NCI-H526 (cell line): ENCODE results near the gene LRP8.
"Not testable (repeated sequence)": the region's sequence is repeated elsewhere in the genome, so short reads cannot be mapped to it uniquely, and the experiment has no call there.

Experiments
- DNase-seq, 2 experiments: peaks; one replicate each; lab custom pipeline; 2025; lab: John Stamatoyannopoulos, UW

Gene LRP8

DNA sequence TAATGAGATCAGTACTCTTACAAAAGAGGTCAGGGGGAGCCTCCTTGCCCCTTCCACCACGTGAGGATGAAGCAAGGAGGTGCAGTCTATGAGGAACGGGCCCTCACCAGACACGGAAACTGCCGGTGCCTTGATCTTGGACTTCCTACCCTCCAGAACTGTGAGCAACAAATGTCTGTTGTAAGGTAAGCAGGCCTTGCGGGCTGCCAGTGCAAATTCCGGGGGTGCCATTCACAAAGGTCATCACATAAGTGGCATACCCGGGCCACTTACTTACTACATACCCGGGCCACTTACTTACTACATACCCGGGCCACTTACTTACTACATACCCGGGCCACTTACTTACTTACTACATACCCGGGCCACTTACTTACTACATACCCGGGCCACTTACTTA is 44.7 kb downstream of the LRP8 start:
- not testable (repeated sequence) for DNase-seq

DNA sequence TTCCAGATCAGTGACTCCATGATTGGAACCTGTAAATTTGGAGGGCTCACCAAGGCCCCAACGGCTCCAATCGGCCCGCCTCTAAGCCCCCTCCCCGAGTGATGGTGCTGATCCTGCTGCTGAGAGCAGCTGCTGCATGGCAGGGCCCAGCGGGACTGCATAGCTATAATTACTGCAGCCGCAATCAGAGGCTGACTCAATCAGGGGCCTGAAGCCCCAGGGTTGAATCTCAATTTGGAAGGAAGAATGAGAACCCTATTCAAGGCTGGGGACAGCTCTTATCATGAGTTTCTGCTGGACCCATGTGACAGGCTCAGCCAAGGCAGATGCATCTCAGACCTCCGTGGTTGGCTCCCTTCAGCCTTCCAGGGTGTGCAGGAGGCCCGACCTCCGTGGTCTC is 46.7 kb downstream of the LRP8 start:
- no peak for DNase-seq

DNA sequence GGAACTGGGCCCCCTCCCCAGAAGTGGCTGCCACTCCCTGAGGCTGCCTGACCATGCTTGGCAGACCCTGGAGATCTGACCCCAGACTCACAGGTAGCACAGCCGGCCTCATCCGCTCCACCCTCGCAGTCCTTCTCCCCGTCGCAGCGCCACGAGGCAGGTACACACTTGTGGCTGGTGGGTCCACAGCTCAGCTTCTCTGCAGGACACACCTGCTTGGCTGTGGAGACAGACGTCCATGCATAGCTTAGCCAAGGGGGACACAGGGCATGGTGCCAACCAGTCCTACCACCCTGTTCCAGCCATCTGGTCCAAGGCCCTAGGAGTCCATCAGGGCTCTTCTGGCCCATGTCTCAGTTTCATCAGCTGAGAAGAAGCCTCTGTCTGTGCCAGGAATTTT is 47.4 kb downstream of the LRP8 start:
- DNase-seq, result no peak

- no peak for DNase-seq
Measured at GRCh38 chr1:53279296-53280200, 48.3 kb downstream of the LRP8 start.

DNA sequence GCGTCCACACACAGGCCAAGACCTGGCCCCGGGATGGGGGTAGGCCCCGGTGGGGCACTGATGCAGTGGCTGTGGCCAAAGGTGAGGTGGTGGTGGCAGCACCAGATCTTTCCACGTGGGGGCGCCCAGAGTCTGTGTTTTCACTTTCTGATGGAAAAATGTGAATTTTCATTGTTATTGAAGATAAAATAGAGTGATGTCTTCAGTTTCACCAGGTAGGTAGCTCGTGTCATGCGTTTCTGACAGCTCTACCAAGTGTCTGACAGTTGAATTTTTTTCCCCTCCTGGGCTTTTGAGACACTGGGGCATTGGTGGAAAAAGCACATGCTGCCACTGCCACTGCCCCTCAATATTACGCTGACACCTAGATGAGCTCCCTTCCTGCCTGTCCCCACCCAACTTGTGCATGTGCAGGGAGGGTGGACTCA is 49.6 kb downstream of the LRP8 start:
- peak in 1 of 2 experiments; percentile 35 for DNase-seq

- DNase-seq, result no peak
Measured at GRCh38 chr1:53277326-53277725, 50.5 kb downstream of the LRP8 start.

GRCh38 chr1:53276902-53277281 is 51.0 kb downstream of the LRP8 start:
- DNase-seq, result no peak

DNA sequence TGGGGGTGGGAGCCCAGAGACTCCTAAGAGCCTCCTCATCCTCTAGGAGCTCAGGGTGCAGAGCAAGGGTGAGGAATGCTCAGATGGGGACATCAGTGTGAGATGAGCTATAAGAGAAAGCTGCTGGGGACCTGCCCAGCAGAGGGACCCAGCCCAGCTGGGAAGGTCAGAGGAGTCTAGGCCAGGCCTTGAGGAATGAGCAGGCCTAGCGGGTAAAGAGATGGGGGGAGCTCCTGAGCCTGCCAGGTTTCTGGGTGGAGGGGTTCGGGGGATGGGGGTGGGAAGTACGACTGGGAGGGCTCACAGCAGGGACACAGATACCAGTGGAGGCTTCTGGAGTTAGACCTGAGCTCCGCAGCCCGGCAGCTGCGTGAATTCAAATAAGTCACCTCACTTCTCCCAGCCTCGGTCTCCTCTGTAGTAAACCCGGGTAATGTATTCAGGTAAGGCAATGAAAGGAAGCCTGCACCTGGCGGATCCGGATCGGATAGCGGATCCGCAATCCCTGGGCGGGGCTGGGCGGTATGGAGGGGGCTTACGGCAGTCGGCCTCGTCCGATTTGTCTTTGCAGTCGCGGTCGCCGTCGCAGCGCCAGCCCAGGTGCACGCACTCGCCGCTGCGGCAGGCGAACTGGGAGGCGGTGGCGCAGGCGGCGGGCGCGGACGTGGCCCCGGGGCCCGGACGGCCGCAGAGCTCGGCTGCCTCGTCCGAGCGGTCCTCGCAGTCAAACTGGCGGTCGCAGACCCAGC is 51.5 kb downstream of the LRP8 start:
- no peak for DNase-seq

GRCh38 chr1:53275566-53275965 is 52.3 kb downstream of the LRP8 start:
- no peak for DNase-seq

DNA sequence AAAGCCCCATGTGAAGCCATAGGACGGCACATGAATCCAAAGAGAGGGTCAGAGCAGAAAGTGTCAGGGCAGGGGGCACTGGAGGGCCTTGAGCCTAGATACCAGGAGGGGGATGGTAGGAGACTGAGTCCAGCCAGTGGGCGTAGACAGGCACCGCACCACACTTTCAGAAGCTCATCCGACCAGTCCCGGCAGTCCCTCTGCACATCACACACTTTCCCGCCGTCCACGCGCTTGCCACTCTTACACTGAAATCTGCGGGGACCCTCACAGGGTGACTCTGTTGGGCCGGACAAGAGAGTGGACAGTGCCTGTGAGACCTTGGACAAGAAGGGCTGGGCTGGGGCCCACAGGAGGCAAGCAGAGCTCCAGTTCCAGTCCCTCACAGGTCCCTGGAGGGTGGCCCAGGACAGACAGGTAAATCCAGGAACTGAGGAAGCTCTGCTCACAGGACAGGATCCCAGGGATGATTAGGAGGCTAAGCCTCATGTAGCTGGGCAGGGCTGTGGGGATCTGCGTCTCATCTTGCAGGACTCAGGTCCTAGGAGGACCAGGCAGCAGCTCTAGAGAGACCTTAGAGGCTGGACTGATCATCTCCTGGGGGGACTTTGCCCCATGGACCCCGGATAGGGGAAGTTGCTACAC is 53.2 kb downstream of the LRP8 start:
- no peak for DNase-seq

GRCh38 chr1:53274026-53274425 is 53.8 kb downstream of the LRP8 start:
- no peak for DNase-seq

DNA sequence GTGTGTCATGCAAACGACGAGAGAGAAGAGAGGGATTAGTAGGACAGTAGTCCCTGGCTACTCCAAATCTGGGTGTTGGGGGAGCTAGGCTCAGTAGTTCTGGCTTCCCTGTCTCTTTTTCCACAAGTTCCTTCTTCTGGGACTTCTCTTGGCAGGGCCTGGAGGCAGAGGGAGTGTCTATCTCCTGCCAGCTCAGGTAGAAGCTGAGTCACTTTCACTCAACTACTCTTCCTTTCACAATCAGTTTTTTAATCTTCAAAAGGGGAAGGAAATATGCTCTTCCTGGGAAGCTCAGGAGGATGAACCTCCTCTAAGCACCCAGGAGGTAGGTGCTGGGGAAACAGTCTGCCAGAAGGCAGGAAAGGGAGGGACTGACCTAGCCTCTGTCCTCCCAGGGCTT is 54.3 kb downstream of the LRP8 start:
- DNase-seq, result no peak

- DNase-seq, result no peak
Measured at GRCh38 chr1:53272349-53272748, 55.5 kb downstream of the LRP8 start.

DNA sequence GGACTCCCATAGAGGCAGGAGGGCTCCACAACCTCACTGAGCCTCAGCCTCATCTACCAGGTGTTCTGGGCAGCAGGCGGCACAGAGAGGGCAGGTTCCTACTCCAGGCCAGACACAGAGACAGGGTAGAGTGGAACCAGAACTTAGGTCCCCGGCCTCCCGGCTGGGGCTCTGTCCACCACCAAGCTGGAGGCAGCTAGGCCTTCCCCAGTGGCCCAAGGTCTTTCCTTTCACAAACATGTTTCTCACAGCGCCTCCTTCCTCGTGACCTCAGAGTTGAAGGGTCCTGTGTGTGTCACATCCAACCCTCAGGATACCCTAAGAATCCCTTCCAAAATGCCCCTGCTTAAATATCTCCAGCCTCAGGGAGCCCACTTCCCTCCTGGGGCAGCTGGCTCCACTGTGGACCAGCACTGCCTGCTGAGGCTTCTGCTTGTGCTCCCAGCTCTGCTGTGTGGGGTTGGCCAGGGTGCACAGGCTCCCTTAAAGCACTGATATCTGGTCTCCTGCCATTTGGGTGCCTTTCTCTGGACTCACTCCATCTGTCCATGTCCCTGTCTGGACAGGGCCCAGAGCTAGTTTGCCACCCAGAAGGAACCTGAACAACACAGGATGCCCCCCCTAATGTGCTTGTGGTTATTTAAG is 56.3 kb downstream of the LRP8 start:
- no peak for DNase-seq

DNA sequence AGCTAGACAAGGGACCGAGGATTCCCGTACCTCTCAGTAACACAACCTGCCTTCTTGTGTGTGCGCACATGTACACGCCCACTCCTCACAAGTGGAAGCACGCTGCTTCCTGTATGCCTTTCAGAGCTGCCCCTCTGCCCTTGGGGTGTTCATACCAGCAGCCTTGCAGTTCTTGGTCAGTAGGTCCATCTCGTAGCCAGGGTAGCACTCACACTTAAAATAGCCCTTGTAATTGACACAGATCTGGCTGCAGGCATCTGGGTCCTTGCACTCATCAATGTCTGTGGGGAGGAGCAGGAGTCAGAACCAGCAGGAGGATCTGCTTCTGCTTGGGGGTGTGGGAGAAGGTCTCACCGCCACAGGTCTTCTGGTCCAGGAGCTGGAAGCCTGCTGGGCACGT is 57.0 kb downstream of the LRP8 start:
- no peak for DNase-seq

DNA sequence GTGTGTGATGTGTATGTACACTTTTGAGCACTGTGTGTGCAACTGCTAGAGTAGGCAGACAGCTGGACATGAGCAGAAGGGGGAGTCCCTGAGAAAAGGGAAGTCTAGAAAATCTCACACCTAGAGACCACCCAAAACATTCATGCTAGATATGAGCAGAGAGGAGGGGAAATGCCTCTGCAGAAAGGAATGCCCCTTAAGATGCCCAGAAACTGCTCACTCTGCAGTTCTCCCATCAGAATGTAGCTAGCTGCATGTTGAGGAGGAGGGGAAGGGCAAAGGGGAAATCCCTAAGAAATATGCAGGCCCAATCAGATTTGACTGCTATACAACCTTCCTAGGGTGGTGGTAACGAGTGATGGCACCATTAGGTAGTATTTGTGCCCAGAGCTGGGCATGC is 57.8 kb downstream of the LRP8 start:
- no peak for DNase-seq

- DNase-seq, result no peak
Measured at GRCh38 chr1:53267761-53268160, 60.1 kb downstream of the LRP8 start.

DNA sequence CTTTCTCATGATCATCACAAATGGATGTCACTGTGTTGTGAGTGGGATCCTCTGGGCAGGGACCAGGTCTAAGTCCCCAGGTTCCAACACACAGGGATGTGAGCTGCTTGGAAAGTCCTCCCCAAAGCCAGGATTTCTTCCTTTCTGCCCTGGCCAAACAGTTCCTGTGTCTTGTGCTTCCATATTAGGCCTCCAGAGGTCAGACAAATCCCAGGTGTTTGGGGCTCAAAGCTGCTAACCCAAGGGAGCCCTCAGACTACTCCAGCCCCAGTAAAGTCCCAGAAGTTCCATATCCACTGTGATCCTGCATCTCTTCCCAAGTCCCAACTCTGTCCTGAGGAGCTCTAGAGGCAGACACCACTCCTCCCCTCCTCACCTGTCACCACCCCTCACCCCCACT is 61.8 kb downstream of the LRP8 start:
- DNase-seq, result peak in 1 of 2 experiments; percentile 50

DNA sequence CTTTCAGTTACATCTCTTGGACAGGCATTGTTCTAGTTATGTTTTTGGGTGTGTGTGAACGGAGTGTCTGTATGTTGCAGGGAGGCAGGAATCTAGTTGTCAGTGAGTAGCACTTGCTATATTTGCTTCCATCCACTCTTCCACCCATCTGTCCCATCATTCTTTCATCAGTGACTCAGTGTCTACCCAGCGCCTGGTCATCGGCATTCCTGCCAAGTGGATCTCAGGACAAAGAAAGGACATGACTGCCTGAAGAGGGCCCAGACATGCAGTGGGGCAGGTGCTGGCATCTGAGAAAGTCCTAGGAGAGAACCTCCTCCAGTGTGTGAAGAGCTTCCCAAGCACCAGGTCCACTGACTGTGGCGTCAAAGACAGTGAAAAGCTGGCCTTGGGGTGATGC is 62.3 kb downstream of the LRP8 start:
- no peak for DNase-seq

DNA sequence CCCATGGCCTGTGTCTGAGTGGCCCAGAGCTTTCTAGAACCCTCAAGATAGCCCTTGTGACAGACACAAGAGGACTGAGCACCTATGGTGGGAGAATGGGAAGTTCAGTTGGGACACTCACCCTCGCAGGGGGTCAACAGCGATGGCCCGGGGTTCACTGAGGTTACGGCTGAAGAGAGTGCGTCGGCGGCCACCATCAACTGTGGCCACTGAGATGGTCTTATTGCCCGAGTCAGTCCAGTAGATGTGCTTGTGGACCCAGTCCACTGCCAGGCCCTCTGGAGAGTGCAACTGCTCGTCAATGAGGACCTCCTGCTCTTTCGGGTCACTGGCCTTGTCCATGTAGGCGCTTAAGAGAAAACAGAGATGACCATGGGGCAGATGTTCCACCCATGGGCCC is 63.8 kb downstream of the LRP8 start:
- DNase-seq, result no peak

GRCh38 chr1:53262000-53262399 is 65.9 kb downstream of the LRP8 start:
- DNase-seq, result no peak

- no peak for DNase-seq
Measured at GRCh38 chr1:53260631-53261247, 67.1 kb downstream of the LRP8 start.
